ENCODE data around the gene EME1.

EME1 gene

DNA sequence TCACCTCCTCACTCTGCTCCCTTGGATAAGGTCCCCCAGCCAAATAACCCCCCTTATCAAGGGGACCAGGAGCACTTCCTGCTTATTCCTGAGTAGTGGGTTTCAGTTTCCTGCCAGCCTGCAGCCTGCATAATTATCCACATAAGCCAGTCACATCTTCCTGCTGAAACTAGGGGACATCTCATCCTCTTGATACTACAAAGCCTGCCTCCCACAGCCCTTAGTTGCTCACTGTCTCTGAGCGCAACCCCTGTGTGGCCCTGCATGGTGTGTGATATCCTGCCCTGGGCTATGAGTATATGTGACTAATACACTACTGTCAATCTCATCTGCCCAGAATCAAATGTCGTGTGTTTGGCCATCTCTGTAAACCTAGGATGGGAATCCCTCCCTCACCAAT, 35.1 kb upstream of the EME1 start:
- H3K27ac ChIP-seq (ENCODE audit: insufficient read depth, low read depth, low read length, poor library complexity, severe bottlenecking), result no peak overlapping the region
- no peaks in the 10 kb centered on the region for H3K4me1 ChIP-seq (ENCODE audit: control insufficient read depth, insufficient read depth, low read length)
- H3K4me3 ChIP-seq (ENCODE audit: insufficient read depth, low read depth, low read length), result no peak overlapping the region
- WGBS, 2 experiments, result 100% methylated on average over 1 to 2 of the region's 2 CpGs
- no peaks in the 10 kb centered on the region for H3K36me3 ChIP-seq (ENCODE audit: control insufficient read depth, insufficient read depth, low read length)
- no peaks in the 10 kb centered on the region for H3K9me3 ChIP-seq (ENCODE audit: control insufficient read depth, low read length)
- H3K27me3 ChIP-seq (ENCODE audit: control insufficient read depth, insufficient read depth, low read length, poor library complexity, severe bottlenecking), result no peaks in the 10 kb centered on the region

DNA sequence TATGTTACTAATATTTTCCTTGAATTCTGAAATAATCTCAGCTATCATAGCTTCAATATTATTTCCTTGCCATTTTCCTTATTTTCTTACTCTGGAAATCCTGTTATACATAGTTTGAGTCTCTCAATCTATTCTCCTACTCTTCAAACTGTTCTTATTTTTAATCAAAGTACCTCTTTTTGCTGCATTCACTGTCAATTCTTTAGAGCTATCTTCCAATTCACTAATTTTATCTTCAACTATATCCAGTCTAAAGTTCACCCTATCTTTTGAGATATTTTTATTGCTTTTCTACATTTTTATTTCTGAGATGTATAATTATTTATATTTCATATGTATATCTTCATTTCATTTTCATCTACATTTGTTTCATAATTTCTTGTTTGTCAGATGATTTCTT, 34.4 kb upstream of the EME1 start:
- Histone ChIP-seq H3K36me3 (ENCODE audit: control insufficient read depth, insufficient read depth, low read length) (no peaks in the 10 kb centered on the region), H3K4me1 (ENCODE audit: control insufficient read depth, insufficient read depth, low read length) (no peaks in the 10 kb centered on the region), H3K9me3 (ENCODE audit: control insufficient read depth, low read length) (no peaks in the 10 kb centered on the region), H3K27me3 (ENCODE audit: control insufficient read depth, insufficient read depth, low read length, poor library complexity, severe bottlenecking) (no peaks in the 10 kb centered on the region), H3K27ac (ENCODE audit: insufficient read depth, low read depth, low read length, poor library complexity, severe bottlenecking) (no peak overlapping the region), H3K4me3 (ENCODE audit: insufficient read depth, low read depth, low read length) (no peak overlapping the region)

DNA sequence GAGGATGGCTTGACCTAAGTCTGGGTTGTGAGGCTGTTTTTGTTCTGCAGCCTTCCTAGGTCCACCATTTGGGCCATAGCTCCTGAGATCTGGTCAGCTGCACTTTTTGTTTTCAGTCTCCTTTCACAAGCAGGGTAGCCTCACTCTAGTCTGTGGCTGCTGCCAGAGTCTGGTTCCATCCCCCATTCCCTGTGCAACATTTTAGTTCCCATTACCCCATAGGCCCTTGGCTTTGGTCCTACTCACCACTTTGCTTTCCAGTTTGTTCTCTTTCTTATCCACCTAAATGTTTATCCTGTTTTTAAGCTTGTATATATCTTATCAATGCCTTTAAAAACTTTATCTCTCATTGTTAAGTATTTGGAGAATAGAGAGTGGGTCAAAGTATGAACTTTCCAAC, 33.6 kb upstream of the EME1 start:
- Histone ChIP-seq H3K27me3 (ENCODE audit: control insufficient read depth, insufficient read depth, low read length, poor library complexity, severe bottlenecking) (peaks cover 2% of the 10 kb centered on the region), H3K27ac (ENCODE audit: insufficient read depth, low read depth, low read length, poor library complexity, severe bottlenecking) (no peak overlapping the region), H3K9me3 (ENCODE audit: control insufficient read depth, low read length) (no peaks in the 10 kb centered on the region), H3K4me1 (ENCODE audit: control insufficient read depth, insufficient read depth, low read length) (no peaks in the 10 kb centered on the region), H3K4me3 (ENCODE audit: insufficient read depth, low read depth, low read length) (no peak overlapping the region), H3K36me3 (ENCODE audit: control insufficient read depth, insufficient read depth, low read length) (no peaks in the 10 kb centered on the region)

DNA sequence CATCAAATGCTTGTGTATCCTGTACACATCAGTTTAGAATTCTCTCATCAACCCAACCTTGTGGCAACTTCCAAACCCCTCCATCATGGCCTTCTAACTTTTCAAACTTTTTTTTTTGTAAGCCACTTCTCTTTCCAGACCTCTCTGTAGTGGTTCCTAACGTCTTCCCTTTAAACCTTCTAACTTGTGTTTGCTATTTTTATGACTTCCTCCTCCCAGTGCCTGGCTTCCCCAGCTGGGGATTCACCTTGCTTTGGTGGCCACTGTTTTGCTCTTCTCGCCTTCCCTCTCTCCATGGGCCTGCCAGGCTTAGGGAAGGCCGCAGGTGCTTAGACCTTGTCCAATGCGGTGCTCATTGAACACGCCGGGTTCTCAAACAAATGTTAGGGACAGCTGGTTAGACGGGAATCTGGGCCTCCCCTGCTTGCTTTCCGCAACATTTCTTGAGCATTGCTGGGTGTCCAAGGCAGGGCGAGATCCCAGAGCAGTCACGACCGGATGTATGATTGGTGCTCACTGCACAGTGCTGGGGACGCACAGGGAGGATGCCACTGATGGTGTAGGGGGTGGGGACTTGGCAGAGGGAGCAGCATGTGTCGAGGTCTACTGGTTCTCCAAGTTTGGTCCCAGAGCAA, 28.2 kb upstream of the EME1 start:
- Histone ChIP-seq H3K36me3 (ENCODE audit: control insufficient read depth, insufficient read depth, low read length) (no peaks in the 10 kb centered on the region), H3K4me3 (ENCODE audit: insufficient read depth, low read depth, low read length) (no peak overlapping the region), H3K27me3 (ENCODE audit: control insufficient read depth, insufficient read depth, low read length, poor library complexity, severe bottlenecking) (peaks cover 16% of the 10 kb centered on the region), H3K9me3 (ENCODE audit: control insufficient read depth, low read length) (no peaks in the 10 kb centered on the region), H3K4me1 (ENCODE audit: control insufficient read depth, insufficient read depth, low read length) (peaks cover 18% of the 10 kb centered on the region), H3K27ac (ENCODE audit: insufficient read depth, low read depth, low read length, poor library complexity, severe bottlenecking) (no peak overlapping the region)
- WGBS, 2 experiments, result 87% methylated on average over 13 of the region's 13 CpGs

DNA sequence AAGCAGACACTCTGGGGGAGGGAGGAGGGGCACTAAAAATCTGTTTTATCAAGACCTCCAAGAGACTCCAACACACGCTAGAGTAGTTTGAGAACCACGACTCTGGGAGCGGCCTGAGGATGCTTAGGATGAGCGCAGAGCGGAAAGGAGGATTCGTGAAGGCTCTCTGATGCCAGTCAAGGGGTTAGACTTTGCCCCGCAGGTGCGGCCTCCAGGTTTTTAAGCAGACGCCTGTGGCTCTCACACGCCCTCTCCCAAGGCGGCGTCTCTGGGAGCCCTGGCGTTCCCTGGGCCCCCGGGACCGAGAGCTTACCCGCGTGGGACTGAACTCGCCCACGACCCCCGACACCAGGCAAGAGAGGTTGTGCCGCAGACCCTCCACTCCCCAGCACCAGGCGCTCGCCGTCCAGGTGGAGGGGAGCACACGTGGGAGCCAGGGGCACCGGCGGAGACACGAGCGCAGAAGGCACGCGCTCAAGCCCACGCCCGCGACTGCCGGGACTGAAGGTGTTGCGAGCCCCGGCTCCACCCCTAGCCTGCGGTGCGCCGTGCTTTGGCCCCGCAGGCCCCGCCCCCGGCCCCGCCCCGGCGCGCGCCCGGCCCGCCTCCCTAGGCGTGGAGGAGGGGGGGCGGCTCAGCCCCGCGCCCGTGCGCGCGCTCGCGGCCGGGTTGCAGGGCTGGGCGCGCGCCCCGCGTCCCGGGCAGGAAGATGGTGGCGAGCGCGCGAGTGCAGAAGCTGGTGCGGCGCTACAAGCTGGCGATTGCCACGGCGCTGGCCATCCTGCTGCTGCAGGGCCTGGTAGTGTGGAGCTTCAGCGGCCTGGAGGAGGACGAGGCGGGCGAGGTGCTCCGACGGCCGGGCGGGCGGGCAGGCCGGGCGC, 27.4 kb upstream of the EME1 start, which contains the start of gene XYLT2:
TSS of gene XYLT2 (plus strand) at position 695 of the 881 bp plus-strand sequence. CDS start at position 710, 15 bp downstream.
- no peaks in the 10 kb centered on the region for H3K36me3 ChIP-seq (ENCODE audit: control insufficient read depth, insufficient read depth, low read length)
- H3K4me1 ChIP-seq (ENCODE audit: control insufficient read depth, insufficient read depth, low read length), result peaks cover 18% of the 10 kb centered on the region
- H3K4me3 ChIP-seq (ENCODE audit: insufficient read depth, low read depth, low read length), result peak within 1 kb of the TSS; percentile 60
- no peak within 1 kb of the TSS for H3K27ac ChIP-seq (ENCODE audit: insufficient read depth, low read depth, low read length, poor library complexity, severe bottlenecking)
- 4% methylated on average over 87 of the region's 87 CpGs for WGBS, 2 experiments
- H3K27me3 ChIP-seq (ENCODE audit: control insufficient read depth, insufficient read depth, low read length, poor library complexity, severe bottlenecking), result peaks cover 16% of the 10 kb centered on the region
- H3K9me3 ChIP-seq (ENCODE audit: control insufficient read depth, low read length), result no peaks in the 10 kb centered on the region

DNA sequence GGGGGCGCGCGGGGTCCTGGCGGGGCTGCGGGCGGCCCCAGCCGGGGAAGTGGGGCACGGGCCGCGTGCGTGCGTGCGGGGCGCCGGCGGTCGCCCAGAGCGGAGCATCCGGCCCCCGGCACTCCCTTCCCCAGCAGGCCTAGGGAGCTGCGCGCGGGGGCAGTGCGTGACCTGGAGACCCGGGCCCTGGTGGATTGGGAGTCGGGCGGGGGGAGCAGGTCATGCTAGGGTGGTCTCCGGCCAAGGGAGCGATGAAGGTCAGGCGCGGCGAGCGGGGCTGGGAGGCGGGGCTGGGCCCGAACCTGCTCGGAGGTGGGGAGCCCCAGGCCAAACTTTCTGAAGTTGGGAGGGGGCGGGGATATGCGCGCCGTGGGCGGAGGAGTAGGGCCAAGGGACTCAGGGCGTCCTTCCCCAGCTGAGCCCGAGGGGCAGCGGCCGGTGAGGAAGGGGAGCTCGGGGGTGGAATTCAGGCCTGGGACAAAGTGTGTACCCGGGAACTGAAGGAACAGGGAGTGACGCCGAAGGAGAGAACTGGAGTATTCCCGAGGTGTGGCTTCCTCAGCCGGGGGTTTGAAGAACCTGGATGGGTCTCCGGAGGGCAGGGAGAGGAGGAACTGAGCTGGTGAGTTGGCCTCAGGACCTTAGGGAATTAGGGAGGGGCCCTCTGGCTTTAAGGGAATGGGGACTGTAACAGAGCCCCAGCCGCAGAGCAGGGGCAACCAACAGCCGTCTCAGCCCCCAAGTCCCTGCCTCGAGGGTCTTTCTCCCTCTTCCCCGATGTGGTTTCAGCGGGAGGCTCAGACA, 26.5 kb upstream of the EME1 start:
- peak overlapping the region; percentile 60 for H3K4me3 ChIP-seq (ENCODE audit: insufficient read depth, low read depth, low read length)
- no peaks in the 10 kb centered on the region for H3K9me3 ChIP-seq (ENCODE audit: control insufficient read depth, low read length)
- H3K36me3 ChIP-seq (ENCODE audit: control insufficient read depth, insufficient read depth, low read length), result no peaks in the 10 kb centered on the region
- peaks cover 16% of the 10 kb centered on the region for H3K27me3 ChIP-seq (ENCODE audit: control insufficient read depth, insufficient read depth, low read length, poor library complexity, severe bottlenecking)
- peaks cover 18% of the 10 kb centered on the region for H3K4me1 ChIP-seq (ENCODE audit: control insufficient read depth, insufficient read depth, low read length)
- H3K27ac ChIP-seq (ENCODE audit: insufficient read depth, low read depth, low read length, poor library complexity, severe bottlenecking), result no peak overlapping the region
- 1% methylated on average over 57 of the region's 57 CpGs for WGBS, 2 experiments

DNA sequence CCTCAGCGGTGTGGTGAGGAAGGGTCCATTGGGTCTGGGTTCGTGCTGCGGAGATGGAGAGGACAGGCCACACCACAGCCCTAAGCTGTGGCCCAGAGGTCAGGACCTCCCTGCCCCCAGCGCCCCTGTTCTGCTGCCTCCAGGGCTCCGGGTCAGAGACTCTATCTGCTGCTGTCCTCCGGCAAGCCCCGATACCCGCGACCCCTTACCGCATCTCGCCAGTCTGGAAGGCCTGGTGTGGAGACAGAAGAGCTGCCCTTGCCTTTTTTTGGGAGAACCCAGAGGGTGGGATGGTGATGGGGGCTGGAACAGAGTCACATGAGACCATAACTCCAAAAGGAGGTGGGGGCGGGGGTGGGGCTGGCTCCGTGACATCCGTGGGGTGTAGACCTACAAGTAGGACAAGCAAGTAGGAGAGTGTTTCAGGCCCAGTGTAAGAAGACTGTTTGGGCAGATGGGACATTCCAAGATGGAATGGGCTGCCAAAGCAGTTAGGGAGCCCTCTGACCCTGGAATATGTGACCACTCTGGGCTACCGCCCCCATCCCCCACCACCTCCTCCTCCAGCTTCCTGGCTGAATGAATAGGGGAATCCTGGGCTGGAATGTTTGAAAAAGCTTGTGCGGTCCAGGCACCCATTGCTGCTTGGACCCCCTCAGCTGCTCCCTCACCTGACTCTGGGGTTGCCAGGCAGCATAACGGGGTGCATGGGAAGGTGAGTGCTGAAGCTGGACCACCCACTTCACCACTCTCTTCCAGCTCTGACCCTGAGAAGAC, 25.7 kb upstream of the EME1 start:
- H3K4me1 ChIP-seq (ENCODE audit: control insufficient read depth, insufficient read depth, low read length), result peaks cover 18% of the 10 kb centered on the region
- peaks cover 16% of the 10 kb centered on the region for H3K27me3 ChIP-seq (ENCODE audit: control insufficient read depth, insufficient read depth, low read length, poor library complexity, severe bottlenecking)
- WGBS, 2 experiments, result 11 to 14% methylated on average over 17 of the region's 17 CpGs
- no peaks in the 10 kb centered on the region for H3K36me3 ChIP-seq (ENCODE audit: control insufficient read depth, insufficient read depth, low read length)
- peak overlapping the region; percentile 60 for H3K4me3 ChIP-seq (ENCODE audit: insufficient read depth, low read depth, low read length)
- no peak overlapping the region for H3K27ac ChIP-seq (ENCODE audit: insufficient read depth, low read depth, low read length, poor library complexity, severe bottlenecking)
- H3K9me3 ChIP-seq (ENCODE audit: control insufficient read depth, low read length), result no peaks in the 10 kb centered on the region

DNA sequence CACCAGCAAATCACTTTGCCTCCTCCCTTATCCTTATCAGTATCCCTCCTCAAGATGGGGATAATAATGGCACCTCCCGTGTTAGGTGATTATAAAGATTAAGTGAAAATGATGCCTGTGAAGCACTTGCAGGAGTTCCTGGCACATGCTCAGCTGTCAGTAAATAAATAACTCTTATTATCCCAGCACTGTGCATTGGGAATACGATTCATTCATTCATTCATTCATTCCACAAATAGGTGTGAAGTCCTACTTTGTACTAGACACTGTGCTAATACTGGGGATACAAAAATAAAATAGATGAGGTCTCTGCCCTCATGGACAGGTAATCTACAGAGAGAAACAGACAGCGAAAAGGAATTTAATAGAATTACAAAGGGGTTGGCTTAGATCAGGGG, 25.1 kb upstream of the EME1 start:
- Histone ChIP-seq H3K36me3 (ENCODE audit: control insufficient read depth, insufficient read depth, low read length) (no peaks in the 10 kb centered on the region), H3K4me1 (ENCODE audit: control insufficient read depth, insufficient read depth, low read length) (peaks cover 18% of the 10 kb centered on the region), H3K9me3 (ENCODE audit: control insufficient read depth, low read length) (no peaks in the 10 kb centered on the region), H3K4me3 (ENCODE audit: insufficient read depth, low read depth, low read length) (peak overlapping the region; percentile 60), H3K27me3 (ENCODE audit: control insufficient read depth, insufficient read depth, low read length, poor library complexity, severe bottlenecking) (peaks cover 16% of the 10 kb centered on the region), H3K27ac (ENCODE audit: insufficient read depth, low read depth, low read length, poor library complexity, severe bottlenecking) (no peak overlapping the region)
- 78 to 88% methylated on average over 2 to 3 of the region's 3 CpGs for WGBS, 2 experiments

DNA sequence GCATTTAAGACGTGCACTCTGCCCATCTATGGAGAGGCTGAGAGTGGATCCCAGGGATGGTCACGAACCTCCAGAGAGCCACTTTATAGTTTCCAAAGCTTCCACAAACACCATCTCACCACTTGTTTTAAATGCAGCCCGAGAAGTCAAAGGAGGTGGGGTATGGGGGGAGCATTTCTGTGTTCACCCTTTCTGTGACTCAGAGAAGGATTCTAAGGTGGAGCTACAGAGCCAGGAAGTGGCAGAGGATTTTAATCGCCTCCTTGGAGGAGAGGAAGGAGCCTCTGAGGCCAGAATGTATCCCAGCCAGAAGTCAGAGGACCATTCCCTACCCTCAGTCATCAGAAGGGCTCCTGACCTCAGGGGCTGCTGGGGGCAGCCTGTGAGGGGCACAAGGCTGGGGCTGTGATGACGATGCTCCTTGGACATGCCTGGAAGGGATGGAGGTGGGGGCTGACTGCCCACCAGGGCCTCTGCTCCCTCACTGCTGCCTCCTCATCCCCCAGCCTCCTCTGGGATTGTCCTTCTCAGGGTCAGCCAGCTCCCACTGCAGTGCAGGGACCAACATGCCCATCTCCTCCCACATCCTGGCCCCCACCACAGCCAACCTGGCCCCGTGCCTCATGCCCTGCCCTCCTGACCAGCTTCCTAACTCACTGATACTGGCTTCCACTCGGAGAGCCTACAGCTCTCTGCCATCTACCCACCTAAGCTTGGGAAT, 24.3 kb upstream of the EME1 start:
- H3K9me3 ChIP-seq (ENCODE audit: control insufficient read depth, low read length), result no peaks in the 10 kb centered on the region
- H3K36me3 ChIP-seq (ENCODE audit: control insufficient read depth, insufficient read depth, low read length), result no peaks in the 10 kb centered on the region
- peaks cover 18% of the 10 kb centered on the region for H3K4me1 ChIP-seq (ENCODE audit: control insufficient read depth, insufficient read depth, low read length)
- WGBS, 2 experiments, result 89% methylated on average over 6 to 7 of the region's 7 CpGs
- peaks cover 16% of the 10 kb centered on the region for H3K27me3 ChIP-seq (ENCODE audit: control insufficient read depth, insufficient read depth, low read length, poor library complexity, severe bottlenecking)
- H3K4me3 ChIP-seq (ENCODE audit: insufficient read depth, low read depth, low read length), result no peak overlapping the region
- H3K27ac ChIP-seq (ENCODE audit: insufficient read depth, low read depth, low read length, poor library complexity, severe bottlenecking), result no peak overlapping the region

Data from ectodermal cell (in vitro differentiated cells).